H1 (cell line): Measurements from ENCODE around the gene RANBP3L. TPM values are rescaled to one million over a fixed set of nuclear protein-coding genes. Genes with fewer than 3 reads are reported as not detected.

Experiments used
- CTCF ChIP-seq, 3 experiments: IDR thresholded peaks; 1 replicate in 2 of 3; 2 replicates in 1 of 3; pipeline versions ENCODE4 v1.5.1 to v1.6.1; 2011; ENCODE audit warnings: low read length in 3 of 3, mild to moderate bottlenecking in 3 of 3, inconsistent platforms in 2 of 3, low read depth in 1 of 3, moderate library complexity in 1 of 3; ENCODE audit not compliant: insufficient read depth in 1 of 3; ENCODE audit errors: control extremely low read depth in 1 of 3
- HDAC6 ChIP-seq: IDR thresholded peaks from one replicate; pipeline ENCODE4 v1.7.1; 2012; ENCODE audit warnings: low read depth, mild to moderate bottlenecking, inconsistent platforms, low read length, moderate library complexity
- KDM4A ChIP-seq: IDR thresholded peaks from one replicate; pipeline ENCODE4 v1.7.1; 2012; ENCODE audit warnings: low read depth, mild to moderate bottlenecking, moderate library complexity, low read length, inconsistent platforms; ENCODE audit not compliant: severe bottlenecking
- SP1 ChIP-seq: IDR thresholded peaks from 2 replicates; pipeline ENCODE4 v1.6.1; 2011; ENCODE audit warnings: low read depth, low read length
- SUZ12 ChIP-seq: fragments of 200-600 bp; sonication (generic); IDR thresholded peaks from 2 replicates; pipeline ENCODE4 v1.6.1; 2012; ENCODE audit warnings: mild to moderate bottlenecking, inconsistent platforms, low read length, moderate library complexity, mixed read lengths
- USF2 ChIP-seq: IDR thresholded peaks from 2 replicates; pipeline ENCODE4 v1.6.1; 2011; ENCODE audit warnings: low read length, improper control_type of control experiment
- polyA plus RNA-seq, 7 experiments: library from polyadenylated mRNA; depleted of rRNA in 3 of 7; stranded (reverse) in 5 of 7; unstranded in 2 of 7; fragments of >200 nt in 5 of 7; fragments of 200-250 nt in 2 of 7; gene quantifications; 1 replicate in 5 of 7; 2 replicates in 1 of 7; 4 replicates in 1 of 7; pipeline versions ENCODE4 v1.2.1 to v1.2.3, GENCODE V29; 2011 to 2013; ENCODE audit warnings: missing spikeins in 2 of 7, mixed read lengths in 2 of 7
- total RNA-seq: library from RNA; stranded (reverse); fragmentation: NEBNext Ultra II Directional; extraction: Animal tissue kit (Norgen Biotek cat#: 25700); gene quantifications from 2 replicates; pipeline ENCODE4 v1.2.1, GENCODE V29; 2021

Gene RANBP3L
- total and polyA plus RNA-seq, 2 of the 8 experiments (the other 6 are each of a cell fraction or from before 2014, with no cell fraction given): not detected

GRCh38 chr5:36246036-36246800, 55.5 kb downstream of the RANBP3L start (continued):
- TF ChIP-seq SUZ12: no peak
- no peak for TF ChIP-seq HDAC6
- no peak for TF ChIP-seq KDM4A
- TF ChIP-seq CTCF (IDR thresholded peaks at IDR 0.05; ENCODE audit: control extremely low read depth in 1 of 3, insufficient read depth in 1 of 3, low read depth in 1 of 3, low read length in 3 of 3): no peak
- no peak for TF ChIP-seq SP1
- TF ChIP-seq USF2: no peak
